ENCODE measurements around the gene ORAI3. TPM values are rescaled to one million over a fixed set of nuclear protein-coding genes. Genes with fewer than 3 reads are reported as not detected.

ORAI3 gene
- total RNA-seq, 1 donor from 2014 or later: 10.2 TPM

- peak overlapping the region; percentile 30 for H2AFZ ChIP-seq (replicated peaks)
- peak; percentile 76 for DNase-seq (ENCODE audit: low spot score)
Observed at GRCh38 chr16:30910427-30911029, 38.3 kb upstream of the ORAI3 start.

DNA sequence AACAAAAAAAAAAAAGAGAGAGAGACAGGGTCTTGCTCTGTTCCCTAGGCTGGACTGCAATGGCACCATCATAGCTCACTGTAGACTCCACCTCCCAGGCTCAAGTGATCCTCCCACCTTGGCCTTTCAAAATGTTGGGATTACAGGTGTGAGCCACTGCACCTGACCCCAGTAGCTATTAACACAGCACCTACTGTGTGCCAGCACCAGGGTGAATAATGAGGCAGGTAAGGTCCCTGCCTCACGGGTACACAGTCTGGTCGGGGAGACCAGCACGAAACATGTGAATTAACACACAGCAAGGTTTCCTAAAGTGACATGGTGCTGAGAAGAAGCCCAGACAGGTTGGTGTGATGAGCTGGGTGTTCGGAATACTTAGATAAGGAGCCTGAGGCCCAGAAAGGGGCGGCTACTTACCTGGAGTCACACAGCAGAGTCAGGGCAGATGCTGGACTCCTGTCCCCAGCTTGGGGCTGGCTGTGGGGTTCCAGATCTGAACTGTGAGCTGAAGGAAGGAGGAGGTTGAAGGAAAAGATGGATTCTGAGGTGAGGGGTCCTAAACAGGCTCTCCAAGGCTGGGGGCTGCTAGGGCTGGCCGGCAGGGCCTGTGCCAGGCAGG lies 36.0 kb upstream of the ORAI3 start:
- H3K27me3 Mint-ChIP-seq (ENCODE audit: insufficient read depth, low read depth): peaks cover 7% of the 10 kb centered on the region
- Histone ChIP-seq H4K20me1 (ENCODE audit: low read depth) (no peaks in the 10 kb centered on the region), H3K4me1 (peaks cover 38% of the 10 kb centered on the region), H3K4me3 (no peak overlapping the region), H3K9ac (no peak overlapping the region), H3F3A (ENCODE audit: low read depth) (peaks cover 31% of the 10 kb centered on the region), H2AFZ (replicated peaks) (no peak overlapping the region), H3K27ac (no peak overlapping the region), H3K27me3 (no peaks in the 10 kb centered on the region), H3K36me3 (no peaks in the 10 kb centered on the region), H3K79me2 (ENCODE audit: low read depth) (no peaks in the 10 kb centered on the region), H3K4me2 (no peak overlapping the region), H3K9me3 (ENCODE audit: low read depth) (no peaks in the 10 kb centered on the region)
- H3K4me3 Mint-ChIP-seq: no peak overlapping the region
- H3K36me3 Mint-ChIP-seq: no peaks in the 10 kb centered on the region
- H3K4me1 Mint-ChIP-seq: peaks cover 27% of the 10 kb centered on the region
- no peaks in the 10 kb centered on the region for H3K9me3 Mint-ChIP-seq
- H3K27ac Mint-ChIP-seq: peak overlapping the region; percentile 69
- TF ChIP-seq EZH2phosphoT487 (IDR thresholded peaks at IDR 0.05) (no peak), EZH2 (IDR thresholded peaks at IDR 0.05) (no peak)
- TF ChIP-seq, protein P1, sequence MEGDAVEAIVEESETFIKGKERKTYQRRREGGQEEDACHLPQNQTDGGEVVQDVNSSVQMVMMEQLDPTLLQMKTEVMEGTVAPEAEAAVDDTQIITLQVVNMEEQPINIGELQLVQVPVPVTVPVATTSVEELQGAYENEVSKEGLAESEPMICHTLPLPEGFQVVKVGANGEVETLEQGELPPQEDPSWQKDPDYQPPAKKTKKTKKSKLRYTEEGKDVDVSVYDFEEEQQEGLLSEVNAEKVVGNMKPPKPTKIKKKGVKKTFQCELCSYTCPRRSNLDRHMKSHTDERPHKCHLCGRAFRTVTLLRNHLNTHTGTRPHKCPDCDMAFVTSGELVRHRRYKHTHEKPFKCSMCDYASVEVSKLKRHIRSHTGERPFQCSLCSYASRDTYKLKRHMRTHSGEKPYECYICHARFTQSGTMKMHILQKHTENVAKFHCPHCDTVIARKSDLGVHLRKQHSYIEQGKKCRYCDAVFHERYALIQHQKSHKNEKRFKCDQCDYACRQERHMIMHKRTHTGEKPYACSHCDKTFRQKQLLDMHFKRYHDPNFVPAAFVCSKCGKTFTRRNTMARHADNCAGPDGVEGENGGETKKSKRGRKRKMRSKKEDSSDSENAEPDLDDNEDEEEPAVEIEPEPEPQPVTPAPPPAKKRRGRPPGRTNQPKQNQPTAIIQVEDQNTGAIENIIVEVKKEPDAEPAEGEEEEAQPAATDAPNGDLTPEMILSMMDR (IDR thresholded peaks at IDR 0.05): no peak
- DNase-seq (ENCODE audit: low spot score): no peak

More at GRCh38 chr16:30910427-30911029, 38.3 kb upstream of the ORAI3 start:
- no peaks in the 10 kb centered on the region for H3K36me3 ChIP-seq
- H3K9ac ChIP-seq: no peak overlapping the region
- H3K9me3 ChIP-seq (ENCODE audit: low read depth): no peaks in the 10 kb centered on the region
- Mint-ChIP-seq H3K9me3 (no peaks in the 10 kb centered on the region), H3K4me1 (peaks cover 28% of the 10 kb centered on the region), H3K27ac (peak overlapping the region; percentile 15), H3K4me3 (no peak overlapping the region), H3K27me3 (ENCODE audit: insufficient read depth, low read depth) (peaks cover 4% of the 10 kb centered on the region), H3K36me3 (no peaks in the 10 kb centered on the region)
- H4K20me1 ChIP-seq (ENCODE audit: low read depth): no peaks in the 10 kb centered on the region
- peaks cover 17% of the 10 kb centered on the region for H3F3A ChIP-seq (ENCODE audit: low read depth)
- H3K27ac ChIP-seq: no peak overlapping the region
- H3K4me2 ChIP-seq: peak overlapping the region; percentile 68
- H3K4me1 ChIP-seq: peaks cover 27% of the 10 kb centered on the region
- H3K79me2 ChIP-seq (ENCODE audit: low read depth): no peaks in the 10 kb centered on the region
- H3K4me3 ChIP-seq: peak overlapping the region; percentile 10
- H3K27me3 ChIP-seq: no peaks in the 10 kb centered on the region
- TF ChIP-seq EZH2 (IDR thresholded peaks at IDR 0.05) (no peak), EZH2phosphoT487 (IDR thresholded peaks at IDR 0.05) (no peak)
- TF ChIP-seq, protein P1 (IDR thresholded peaks at IDR 0.05): no peak

GRCh38 chr16:30914830-30915229 lies 34.0 kb upstream of the ORAI3 start:
- no peaks in the 10 kb centered on the region for H3K36me3 ChIP-seq
- no peak overlapping the region for H3K4me3 ChIP-seq
- no peak overlapping the region for H2AFZ ChIP-seq (replicated peaks)
- H4K20me1 ChIP-seq (ENCODE audit: low read depth): no peaks in the 10 kb centered on the region
- Mint-ChIP-seq H3K27me3 (ENCODE audit: insufficient read depth, low read depth) (peaks cover 7% of the 10 kb centered on the region), H3K4me1 (peaks cover 19% of the 10 kb centered on the region), H3K27ac (peak overlapping the region; percentile 21), H3K9me3 (no peaks in the 10 kb centered on the region), H3K4me3 (no peak overlapping the region), H3K36me3 (no peaks in the 10 kb centered on the region)
- no peak for DNase-seq (ENCODE audit: low spot score)
- H3K9ac ChIP-seq: no peak overlapping the region
- H3K4me1 ChIP-seq: peaks cover 29% of the 10 kb centered on the region
- TF ChIP-seq EZH2phosphoT487 (IDR thresholded peaks at IDR 0.05) (no peak), EZH2 (IDR thresholded peaks at IDR 0.05) (no peak)
- TF ChIP-seq, protein P1 (IDR thresholded peaks at IDR 0.05): no peak
- no peaks in the 10 kb centered on the region for H3K9me3 ChIP-seq (ENCODE audit: low read depth)
- no peaks in the 10 kb centered on the region for H3K27me3 ChIP-seq
- no peak overlapping the region for H3K4me2 ChIP-seq
- no peak overlapping the region for H3K27ac ChIP-seq
- peaks cover 24% of the 10 kb centered on the region for H3F3A ChIP-seq (ENCODE audit: low read depth)
- H3K79me2 ChIP-seq (ENCODE audit: low read depth): no peaks in the 10 kb centered on the region
